GM12865 (cell line): ENCODE data around the gene DHX36.

Experiments
- DNase-seq: peaks from one replicate; pipeline ENCODE4 v3.0.0; 2010; ENCODE audit warnings: low read depth
- H3K4me3 ChIP-seq: 2 replicates; pipeline ENCODE4 v1.5.1; 2011; ENCODE audit warnings: mild to moderate bottlenecking, low read depth, low read length, control low read depth
- CTCF ChIP-seq: IDR thresholded peaks from 2 replicates; pipeline ENCODE4 v1.5.1; 2011; ENCODE audit warnings: low read length, control low read depth, low read depth, inconsistent platforms; ENCODE audit not compliant: insufficient read depth; ENCODE audit errors: missing control alignments

The DHX36 gene

DNA sequence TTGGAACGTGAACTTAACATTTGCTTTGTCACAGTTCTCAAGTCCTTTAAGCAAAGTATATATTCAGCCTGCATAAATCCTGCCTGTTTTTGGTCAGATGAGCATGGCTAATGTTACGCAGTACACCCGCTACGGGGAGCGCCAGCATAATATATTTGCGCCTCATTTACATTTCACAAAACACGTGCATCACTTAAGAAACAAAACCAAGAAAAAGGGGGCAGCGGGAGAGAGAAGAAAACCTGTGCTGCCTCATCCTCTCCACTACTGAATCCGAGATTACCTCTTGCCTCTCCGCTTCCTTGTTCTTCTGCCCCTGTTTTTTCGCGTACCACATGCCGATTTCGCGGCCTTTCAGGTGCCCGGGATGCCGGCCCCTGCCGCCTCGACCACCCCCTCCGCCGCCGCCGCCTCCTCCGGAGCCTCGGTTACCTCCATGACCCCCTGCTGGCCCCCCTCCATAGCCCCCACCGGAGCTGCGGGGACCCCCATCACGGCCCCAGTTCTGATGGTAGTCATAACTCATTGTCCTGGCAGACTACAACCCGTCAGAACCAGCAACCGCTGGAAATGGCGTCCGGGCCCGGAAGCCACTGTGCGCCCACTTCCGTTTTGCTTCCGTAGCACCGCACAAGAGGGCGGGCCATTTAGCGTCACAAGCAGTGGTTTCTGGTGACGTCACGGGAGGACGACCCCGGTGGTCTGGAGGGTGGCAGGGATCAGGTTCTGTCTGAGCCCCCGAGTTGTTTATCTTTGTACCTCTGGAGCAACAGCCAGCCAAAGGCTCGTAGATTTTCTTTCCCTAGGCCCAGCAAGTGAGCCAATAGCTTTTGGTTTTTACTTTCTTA is at the start of gene DHX36:
Gene DHX36, minus strand, starts transcription at position 597 of the 848 bp plus-strand sequence. Its CDS starts 71 bp downstream, at position 526.
- DNase-seq: peak; percentile 93
- peak within 1 kb of the TSS; percentile 85 for H3K4me3 ChIP-seq
- TF ChIP-seq CTCF: no peak

- H3K4me3 ChIP-seq: no peak overlapping the region
- DNase-seq: no peak
- TF ChIP-seq CTCF: no peak
Observed at GRCh38 chr3:154367221-154367620, 42.9 kb upstream of the DHX36 start.

GRCh38 chr3:154364849-154365248 is 40.6 kb upstream of the DHX36 start:
- DNase-seq: no peak
- TF ChIP-seq CTCF: no peak
- H3K4me3 ChIP-seq: no peak overlapping the region

DNA sequence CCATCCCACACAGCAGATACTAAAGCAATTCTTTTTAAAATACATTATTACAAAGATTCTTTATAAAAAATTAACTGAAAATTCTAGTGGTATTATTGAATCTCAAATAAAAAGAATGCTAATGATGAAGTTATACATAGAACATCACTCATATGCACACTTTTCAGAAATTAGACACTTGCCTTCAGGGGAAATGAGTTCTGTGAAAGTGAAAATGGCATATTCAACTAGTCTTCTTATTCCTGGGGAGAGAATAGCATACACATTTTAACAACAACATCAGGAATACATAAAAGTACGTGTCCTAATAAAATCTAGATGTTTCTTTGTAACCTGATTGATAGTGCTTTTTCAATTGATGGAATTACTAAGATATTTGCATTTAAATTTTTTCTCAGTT is 36.8 kb upstream of the DHX36 start:
- no peak overlapping the region for H3K4me3 ChIP-seq
- TF ChIP-seq CTCF: no peak
- no peak for DNase-seq

DNA sequence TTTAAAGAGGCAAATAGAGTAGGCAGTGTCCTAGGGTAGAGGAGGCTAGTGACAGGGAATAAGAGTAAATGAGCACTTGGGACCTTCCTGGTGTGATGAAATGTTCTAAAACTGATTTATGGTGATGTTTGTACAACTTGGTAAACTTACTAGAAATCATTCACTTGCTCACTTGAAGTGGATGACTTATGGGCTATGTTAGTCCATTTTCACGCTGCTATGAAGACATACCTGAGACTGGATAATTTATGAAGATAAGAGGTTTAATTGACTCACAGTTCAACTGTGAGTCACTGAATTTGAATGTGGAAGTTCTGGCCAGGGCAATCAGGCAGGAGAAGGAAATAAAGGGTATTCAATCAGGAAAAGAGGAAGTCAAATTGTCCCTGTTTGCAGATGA is 31.7 kb upstream of the DHX36 start:
- DNase-seq: no peak
- H3K4me3 ChIP-seq: no peak overlapping the region
- TF ChIP-seq CTCF: no peak

DNA sequence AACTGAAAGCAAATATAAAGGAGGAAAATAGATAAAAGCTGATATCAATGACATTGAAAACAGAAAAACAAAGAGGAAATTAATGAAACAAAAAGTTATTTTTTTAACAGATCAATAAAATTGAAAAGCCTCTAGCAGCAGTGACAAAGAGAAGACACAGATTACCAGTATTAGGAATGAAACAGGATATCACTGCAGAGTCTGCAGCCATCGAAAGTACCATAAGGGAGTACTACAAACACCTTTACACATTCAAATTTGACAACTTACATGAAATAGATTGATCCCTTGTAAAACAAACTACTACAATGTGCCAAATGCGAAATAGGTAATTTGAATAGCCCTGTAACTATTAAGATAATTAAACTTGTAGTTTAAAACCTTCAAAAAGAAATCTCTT is 24.9 kb upstream of the DHX36 start:
- no peak for TF ChIP-seq CTCF
- no peak for DNase-seq
- H3K4me3 ChIP-seq: no peak overlapping the region
